ENCODE data around the gene DPYD.

Gene DPYD

GRCh38 chr1:97088391-97088790 lies 832.4 kb downstream of the DPYD start:
- no peak for DNase-seq (ENCODE audit: low spot score)

DNA sequence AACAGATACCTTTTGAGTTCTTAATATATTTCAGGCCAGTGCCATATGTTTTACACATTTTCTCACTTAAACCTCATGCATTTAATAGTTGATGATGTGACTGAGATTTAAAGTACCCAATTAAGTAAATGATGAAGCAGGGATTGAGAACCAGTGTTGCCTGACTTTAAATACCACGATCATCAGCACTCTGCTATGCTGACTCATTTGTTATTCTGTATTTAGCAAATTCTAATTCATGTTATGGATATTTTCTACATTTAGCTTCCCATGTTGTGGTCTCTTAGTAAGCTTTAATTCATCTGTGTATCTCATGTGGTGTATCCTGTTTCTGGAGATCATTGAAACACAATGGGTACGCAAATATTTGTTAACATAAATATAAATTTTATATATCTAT lies 836.3 kb downstream of the DPYD start:
- no peak for DNase-seq (ENCODE audit: low spot score)

GRCh38 chr1:97082160-97082848 lies 838.5 kb downstream of the DPYD start:
- DNase-seq (ENCODE audit: low spot score): no peak

DNA sequence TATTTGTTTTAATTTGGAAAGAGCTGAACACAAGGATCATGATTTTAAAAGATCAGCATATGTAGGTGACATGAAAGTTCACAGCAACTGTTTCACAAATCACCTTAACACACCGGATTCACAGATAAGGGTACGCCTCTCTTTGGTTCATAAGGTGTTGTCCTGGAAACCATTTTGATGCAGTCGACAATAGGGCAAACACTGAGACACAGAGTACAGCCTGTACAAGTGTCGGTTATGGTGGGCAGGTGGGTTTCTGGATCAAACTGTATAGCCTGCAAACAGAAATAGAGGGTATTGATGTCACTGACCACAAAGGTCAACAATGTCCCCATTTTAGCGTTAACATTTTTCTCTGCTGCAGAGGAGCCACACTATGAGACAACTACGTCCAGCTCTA lies 842.0 kb downstream of the DPYD start:
- no peak for DNase-seq (ENCODE audit: low spot score)

DNA sequence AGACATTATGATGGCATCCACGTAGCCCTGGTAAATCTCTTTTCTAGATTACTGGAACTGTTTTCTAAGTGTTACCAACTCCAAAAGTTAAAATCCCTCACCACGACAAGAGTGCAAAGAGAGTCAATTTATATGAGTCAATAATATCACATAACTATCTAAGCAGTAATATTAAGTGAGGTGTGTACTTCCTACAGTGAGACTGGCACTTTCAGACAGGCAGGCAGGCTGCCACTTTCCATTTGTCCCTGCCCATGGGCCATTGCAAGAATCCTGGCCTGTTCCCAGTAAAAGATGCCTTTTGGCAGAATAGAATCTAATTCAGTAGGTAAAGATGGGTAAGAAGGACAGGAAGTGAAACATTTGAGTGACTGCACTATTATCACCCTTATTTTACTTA lies 843.6 kb downstream of the DPYD start:
- no peak for DNase-seq (ENCODE audit: low spot score)

- DNase-seq (ENCODE audit: low spot score): no peak
These were observed 846.1 kb downstream of the DPYD start for GRCh38 chr1:97074771-97075170.

DNA sequence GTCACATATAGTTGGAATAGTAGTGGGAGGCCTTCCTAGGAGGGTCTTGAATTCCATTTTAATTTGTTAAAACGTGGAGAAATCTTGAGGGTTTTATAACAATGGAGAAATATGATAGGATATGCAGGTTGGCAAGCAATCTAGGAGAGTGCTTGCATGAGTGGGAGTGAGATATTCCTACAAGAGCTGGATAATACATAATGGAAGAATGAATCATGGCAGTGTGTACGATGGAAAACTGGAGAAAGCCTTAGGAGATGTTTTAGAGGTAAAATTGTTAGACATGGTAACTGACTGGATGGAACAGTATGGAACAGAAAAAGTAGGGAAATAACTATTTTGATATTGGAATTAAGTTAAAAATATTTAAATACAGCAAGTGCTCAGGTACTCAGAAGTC lies 846.9 kb downstream of the DPYD start:
- no peak for DNase-seq (ENCODE audit: low spot score)

GRCh38 chr1:97073169-97073568 lies 847.7 kb downstream of the DPYD start:
- DNase-seq (ENCODE audit: low spot score): no peak

DNA sequence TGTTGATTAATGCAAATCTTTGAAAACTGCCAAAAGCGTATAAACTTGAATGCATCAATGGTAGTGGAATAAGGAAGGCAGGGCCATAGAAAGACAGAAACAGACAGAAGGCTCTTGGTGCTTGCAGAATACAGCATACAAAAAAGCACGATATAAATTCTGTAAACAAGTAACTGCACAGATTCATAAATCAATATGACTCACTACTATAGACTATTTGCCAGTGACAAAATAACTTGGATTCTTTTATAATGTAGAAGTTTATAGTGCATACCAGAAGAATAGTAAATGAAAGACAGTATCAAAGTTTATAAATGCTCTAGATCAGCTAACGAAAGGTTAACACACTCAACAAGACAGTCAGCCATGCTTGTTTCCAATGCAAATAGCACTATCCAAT lies 849.7 kb downstream of the DPYD start:
- no peak for DNase-seq (ENCODE audit: low spot score)

DNA sequence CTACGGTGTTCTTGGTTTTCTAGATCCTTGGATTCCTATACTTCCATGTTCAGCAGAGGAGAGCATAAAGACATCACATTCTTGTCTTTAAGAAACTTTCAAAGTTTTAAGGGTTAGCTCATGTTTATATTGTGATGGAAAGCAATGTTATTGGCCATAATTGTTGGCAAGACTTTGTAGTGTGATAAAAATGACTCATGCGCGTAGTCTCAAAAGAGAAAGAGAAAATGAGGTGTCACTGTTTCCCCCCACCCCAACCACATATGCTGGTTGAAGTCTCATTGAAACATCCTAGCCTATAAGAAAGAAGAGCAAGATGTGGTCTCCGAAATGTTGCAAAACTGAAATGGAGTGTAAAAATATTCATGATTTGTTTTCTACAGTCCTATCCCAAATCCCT lies 850.5 kb downstream of the DPYD start:
- DNase-seq (ENCODE audit: low spot score): no peak

GRCh38 chr1:97069312-97069711 lies 851.5 kb downstream of the DPYD start:
- no peak for DNase-seq (ENCODE audit: low spot score)

DNA sequence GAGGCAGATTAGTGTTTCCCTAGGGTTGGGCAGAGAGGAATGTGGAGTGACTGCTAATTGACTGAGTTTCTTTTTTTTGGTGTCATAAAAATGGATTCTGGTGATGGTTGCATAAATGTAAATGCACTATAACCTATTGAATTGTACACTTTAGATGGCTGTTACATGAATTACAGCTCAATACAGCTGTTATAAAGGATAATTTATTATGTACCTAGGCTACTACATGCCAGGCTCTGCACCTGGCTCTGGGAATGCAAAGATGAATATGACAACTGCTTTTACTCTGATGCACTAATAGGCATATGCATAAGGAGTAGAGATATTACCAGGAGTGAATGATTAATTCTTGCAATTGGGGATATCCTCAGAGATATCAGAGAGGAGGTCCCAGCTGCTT lies 854.0 kb downstream of the DPYD start:
- DNase-seq (ENCODE audit: low spot score): no peak

DNA sequence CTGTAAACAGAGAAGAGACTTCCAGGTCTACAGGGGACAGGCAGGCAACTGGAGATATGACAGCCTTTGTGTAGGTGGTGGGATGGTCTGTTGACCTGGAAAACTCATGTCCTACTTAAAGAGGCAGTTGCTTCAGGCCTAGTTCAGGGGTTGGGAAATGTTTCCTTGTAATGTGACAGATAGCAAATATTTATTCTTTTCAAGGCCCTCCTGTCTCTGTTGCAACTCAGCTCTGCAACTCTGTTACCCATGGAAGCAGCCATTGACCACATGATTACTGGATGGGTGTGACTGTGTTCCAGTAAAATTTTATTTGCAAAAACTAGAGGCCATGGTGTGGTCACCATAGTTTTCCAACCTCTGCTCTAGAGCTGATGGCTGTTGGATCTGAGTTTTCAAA lies 857.3 kb downstream of the DPYD start:
- no peak for DNase-seq (ENCODE audit: low spot score)

DNA sequence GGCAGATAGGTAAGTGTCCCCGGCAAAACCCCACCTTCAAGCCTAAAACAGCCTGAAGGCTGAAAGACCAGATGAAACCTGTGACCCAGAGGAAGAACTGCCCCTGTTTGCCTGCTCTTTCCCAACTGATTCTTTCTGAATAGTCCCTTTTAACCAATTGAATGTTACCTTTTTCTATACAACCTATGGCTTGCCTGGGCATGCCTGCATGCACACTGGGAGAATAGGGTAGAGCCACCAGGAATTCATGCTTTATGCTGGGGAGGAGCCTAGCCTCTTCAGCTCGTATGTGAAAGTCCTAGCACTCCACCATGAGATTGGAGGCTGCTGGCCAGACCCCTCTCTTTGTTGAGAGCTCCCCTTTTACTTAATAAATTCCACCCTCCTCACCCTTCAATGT lies 859.2 kb downstream of the DPYD start:
- DNase-seq (ENCODE audit: low spot score): no peak

- DNase-seq (ENCODE audit: low spot score): no peak
These were observed 864.4 kb downstream of the DPYD start for GRCh38 chr1:97056386-97056785.

DNA sequence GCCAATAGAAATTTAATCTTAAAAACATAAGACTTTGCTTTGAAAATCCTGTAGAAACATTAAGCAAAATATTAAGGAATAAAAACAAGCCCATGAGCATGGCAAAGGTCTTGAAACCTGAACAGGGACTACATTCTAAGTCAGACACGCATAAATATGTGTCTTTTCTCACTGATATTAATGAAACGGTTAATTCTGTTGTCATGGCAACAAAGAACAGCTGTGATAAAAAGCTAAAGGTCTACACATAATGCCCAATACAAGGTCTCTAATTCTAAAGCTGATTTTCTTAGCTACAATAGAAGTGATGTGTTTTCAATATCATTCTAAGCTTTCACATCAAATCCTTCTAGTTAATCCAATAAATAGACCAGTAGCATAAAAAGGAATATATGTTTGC lies 867.6 kb downstream of the DPYD start:
- no peak for DNase-seq (ENCODE audit: low spot score)

DNA sequence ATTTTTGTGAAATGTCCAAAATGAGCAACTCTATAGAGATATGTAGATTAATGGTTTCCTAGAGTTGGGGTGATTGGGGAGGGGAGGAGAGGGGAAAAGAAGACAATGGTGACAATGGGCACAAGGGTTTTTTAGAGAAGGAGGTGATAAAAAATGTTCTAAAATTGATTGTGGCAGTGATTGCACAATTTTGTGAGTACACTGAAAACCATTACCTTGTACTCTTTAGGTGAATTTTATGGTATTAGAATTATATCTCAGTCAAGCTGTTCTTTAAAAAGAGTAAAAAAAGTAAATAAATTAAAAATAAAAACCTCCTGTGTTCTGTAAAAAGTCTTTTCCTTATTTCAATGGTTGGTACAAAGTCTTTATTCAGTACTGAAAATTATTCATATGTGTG lies 869.0 kb downstream of the DPYD start:
- DNase-seq (ENCODE audit: low spot score): no peak

GRCh38 chr1:97050506-97050905 lies 870.3 kb downstream of the DPYD start:
- peak; percentile 12 for DNase-seq (ENCODE audit: low spot score)

- DNase-seq (ENCODE audit: low spot score): no peak
These were observed 873.4 kb downstream of the DPYD start for GRCh38 chr1:97047421-97047793.

- DNase-seq (ENCODE audit: low spot score): no peak
These were observed 873.9 kb downstream of the DPYD start for GRCh38 chr1:97046765-97047420.

DNA sequence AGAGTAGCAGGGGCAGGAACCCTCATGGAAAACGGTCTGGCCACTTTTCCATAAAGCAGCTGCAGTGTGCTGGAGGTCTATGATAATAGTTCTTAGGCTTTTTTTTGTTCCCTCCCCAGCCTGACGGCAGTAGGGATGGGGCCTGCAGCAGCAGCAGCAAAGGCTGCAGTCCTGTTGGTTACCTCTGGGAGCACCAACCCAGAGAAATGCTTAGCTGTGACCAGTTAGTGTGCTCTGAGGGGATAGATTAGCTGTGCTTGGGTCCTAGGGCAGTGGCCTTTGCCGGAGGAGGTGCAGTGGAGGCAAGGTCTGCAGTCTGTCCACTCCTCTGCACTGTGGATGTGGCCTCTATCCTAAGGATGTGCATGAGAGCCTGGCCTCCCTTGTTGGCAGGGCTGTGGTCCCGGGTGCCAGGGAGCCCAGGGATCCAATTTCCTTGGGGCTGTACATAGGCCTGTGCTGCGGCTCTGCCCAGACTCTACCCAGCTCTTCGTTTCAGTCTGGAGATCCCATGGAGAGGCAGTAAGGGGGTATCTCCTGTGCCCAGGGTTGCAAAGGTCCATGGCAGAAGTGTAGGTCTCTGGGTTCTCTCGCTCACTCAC lies 876.6 kb downstream of the DPYD start:
- DNase-seq (ENCODE audit: low spot score): no peak

DNA sequence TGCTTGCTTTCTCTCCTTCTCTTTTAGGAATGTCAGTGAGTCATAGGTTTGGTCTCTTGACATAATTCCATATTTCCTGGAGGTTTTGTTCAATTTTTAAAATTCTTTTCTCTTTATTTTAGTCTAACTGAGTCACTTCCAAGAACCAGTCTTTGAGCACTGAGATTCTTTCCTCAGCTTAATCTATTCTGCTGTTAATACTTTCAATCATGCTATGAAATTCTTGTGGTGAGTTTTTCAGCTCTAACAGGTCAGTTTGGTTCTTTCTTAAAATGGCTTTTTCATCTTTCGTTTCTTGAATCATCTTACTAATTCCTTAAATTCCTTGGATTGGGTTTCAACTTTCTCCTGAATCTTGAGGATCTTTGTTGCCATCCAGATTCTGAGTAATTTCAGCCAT lies 878.3 kb downstream of the DPYD start:
- DNase-seq (ENCODE audit: low spot score): no peak

DNA sequence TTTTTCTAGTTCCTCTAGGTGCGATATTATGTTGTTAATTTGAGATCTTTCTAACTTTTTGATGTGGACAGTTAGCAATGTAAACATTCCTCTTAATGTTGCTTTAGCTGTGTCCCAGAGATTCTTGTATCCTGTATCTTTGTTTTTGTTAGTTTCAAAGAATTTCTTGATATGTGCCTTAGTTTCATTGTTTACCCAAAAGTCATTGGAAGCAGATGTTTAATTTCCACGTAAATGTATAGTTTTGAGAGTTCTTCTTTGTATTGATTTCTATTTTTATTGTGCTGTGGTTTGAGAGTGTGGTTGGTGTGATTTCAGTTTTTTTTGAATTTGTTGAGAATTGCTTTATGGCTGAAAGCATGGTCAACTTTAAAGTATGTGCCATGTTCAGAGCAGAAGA lies 879.8 kb downstream of the DPYD start:
- no peak for DNase-seq (ENCODE audit: low spot score)

DNA sequence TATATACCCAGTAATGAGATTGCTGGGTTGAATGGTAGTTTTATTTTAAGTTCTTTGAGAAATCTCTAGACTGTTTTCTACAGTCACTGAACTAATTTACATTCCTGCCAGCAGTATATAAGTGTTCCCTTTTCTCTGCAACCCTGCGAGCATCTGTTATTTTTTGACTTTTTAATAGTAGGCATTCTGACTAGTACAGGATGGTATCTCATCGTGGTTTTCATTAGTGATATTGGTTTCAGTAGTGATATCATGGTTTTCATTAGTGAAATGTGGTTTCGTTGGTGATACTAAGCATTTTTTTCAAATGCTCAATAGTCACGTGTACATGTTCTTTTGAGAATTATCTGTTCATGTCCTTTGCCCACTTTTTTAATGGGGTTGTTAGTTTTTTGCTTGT lies 882.4 kb downstream of the DPYD start:
- DNase-seq (ENCODE audit: low spot score): no peak

All from COLO829 (cell line).